ENCODE results near the gene NOB1. TPM values are rescaled to one million over a fixed set of nuclear protein-coding genes. Genes with fewer than 3 reads are reported as not detected.
"Not testable (repeated sequence)": the region's sequence is repeated elsewhere in the genome, so short reads cannot be mapped to it uniquely, and the experiment has no call there.

NOB1 gene
- total and polyA plus RNA-seq, 3 experiments from 2014 or later = 43.5 to 137 (median 129) TPM

GRCh38 chr16:69744363-69745231 is 10.1 kb downstream of the NOB1 start:
- H3K4me1 ChIP-seq (ENCODE audit: insufficient read depth, low read length) = no peaks in the 10 kb centered on the region
- ChIA-PET POLR2A (no interaction called here), CTCF (interaction anchor here (2.9 kb wide), 1 partner anchor 10 kb away, joined by 10 read pairs; the partner anchor contains the start of gene NOB1)
- H3K9me3 ChIP-seq (ENCODE audit: low read length) = no peaks in the 10 kb centered on the region
- no peaks in the 10 kb centered on the region for H3K27me3 ChIP-seq (ENCODE audit: insufficient read depth, low read length, poor library complexity, severe bottlenecking)
- H3K27ac ChIP-seq (ENCODE audit: low read depth, low read length) = no peak overlapping the region
- H3K36me3 ChIP-seq (ENCODE audit: insufficient read depth, low read length) = peaks cover 60% of the 10 kb centered on the region
- peaks cover 0 to 4% (median 0%) of the 10 kb centered on the region in 3 donors for H3K4me1 Mint-ChIP-seq
- no peaks in the 10 kb centered on the region for H3K9me3 Mint-ChIP-seq
- peaks cover 11 to 91% (median 28%) of the 10 kb centered on the region in 3 donors for H3K36me3 Mint-ChIP-seq
- no peak for DNase-seq
- H3K27ac Mint-ChIP-seq = peak overlapping the region in 1 of 8 donors; percentile 16
- H3K27me3 Mint-ChIP-seq = no peaks in the 10 kb centered on the region
- no peak overlapping the region for H3K4me3 Mint-ChIP-seq
- H3K4me3 ChIP-seq (ENCODE audit: low read length) = no peak overlapping the region

- no peaks in the 10 kb centered on the region for H3K9me3 ChIP-seq (ENCODE audit: low read length)
- H3K9me3 Mint-ChIP-seq = no peaks in the 10 kb centered on the region
- no peak for DNase-seq
- peaks cover 4 to 67% (median 21%) of the 10 kb centered on the region in 3 donors for H3K36me3 Mint-ChIP-seq
- no peak overlapping the region for H3K27ac Mint-ChIP-seq
- no peaks in the 10 kb centered on the region for H3K4me1 ChIP-seq (ENCODE audit: insufficient read depth, low read length)
- ChIA-PET CTCF (interaction anchor here (1.1 to 2.7 kb wide), 2 partner anchors 12 to 34 kb away, joined by 4 to 8 read pairs; partner anchors contain the start of gene NOB1), POLR2A (no interaction called here)
- no peak overlapping the region for H3K4me3 Mint-ChIP-seq
- no peak overlapping the region for H3K27ac ChIP-seq (ENCODE audit: low read depth, low read length)
- H3K27me3 Mint-ChIP-seq = no peaks in the 10 kb centered on the region
- H3K36me3 ChIP-seq (ENCODE audit: insufficient read depth, low read length) = peaks cover 39% of the 10 kb centered on the region
- H3K27me3 ChIP-seq (ENCODE audit: insufficient read depth, low read length, poor library complexity, severe bottlenecking) = no peaks in the 10 kb centered on the region
- no peak overlapping the region for H3K4me3 ChIP-seq (ENCODE audit: low read length)
- peaks cover 0 to under 1% (median 0%) of the 10 kb centered on the region in 3 donors for H3K4me1 Mint-ChIP-seq
Measured at GRCh38 chr16:69741951-69742904, 12.5 kb downstream of the NOB1 start.

DNA sequence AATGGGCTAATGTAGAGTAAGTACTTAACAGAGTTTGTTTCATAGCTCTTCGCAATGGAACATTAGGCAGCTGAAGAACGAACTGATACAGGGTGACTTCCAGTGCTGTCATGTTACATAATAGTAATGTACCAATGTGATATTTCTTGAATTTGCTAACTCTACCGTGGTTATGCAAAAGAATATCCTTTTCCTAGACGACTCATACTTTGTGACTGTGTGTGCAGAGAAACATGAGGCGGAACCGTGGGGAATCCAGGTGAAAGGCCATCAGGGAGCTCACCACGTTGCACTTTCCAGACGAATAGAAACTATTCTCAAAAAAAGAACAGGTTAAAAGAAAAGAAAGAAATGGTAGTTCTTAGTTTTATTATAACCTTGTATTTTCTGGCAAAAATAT is 13.2 kb downstream of the NOB1 start:
- CTCF ChIA-PET = interaction anchor here (0.5 to 2.7 kb wide), 4 partner anchors 8 to 33 kb away, joined by 3 to 8 read pairs (median 4); partner anchors contain the start of gene NOB1
- Histone ChIP-seq H3K4me1 (ENCODE audit: insufficient read depth, low read length) (no peaks in the 10 kb centered on the region), H3K4me3 (ENCODE audit: low read length) (no peak overlapping the region), H3K27ac (ENCODE audit: low read depth, low read length) (no peak overlapping the region), H3K36me3 (ENCODE audit: insufficient read depth, low read length) (peaks cover 36% of the 10 kb centered on the region), H3K9me3 (ENCODE audit: low read length) (no peaks in the 10 kb centered on the region), H3K27me3 (ENCODE audit: insufficient read depth, low read length, poor library complexity, severe bottlenecking) (no peaks in the 10 kb centered on the region)
- Mint-ChIP-seq H3K9me3 (no peaks in the 10 kb centered on the region), H3K4me1 (no peaks in the 10 kb centered on the region), H3K4me3 (no peak overlapping the region), H3K27me3 (no peaks in the 10 kb centered on the region), H3K27ac (no peak overlapping the region), H3K36me3 (peaks cover 4 to 63% (median 20%) of the 10 kb centered on the region in 3 donors)
- no peak for DNase-seq
- POLR2A ChIA-PET = no interaction called here

- no peaks in the 10 kb centered on the region for H3K36me3 ChIP-seq (ENCODE audit: insufficient read depth, low read length)
- peaks cover 1 to 10% (median 1%) of the 10 kb centered on the region in 3 donors for H3K4me1 Mint-ChIP-seq
- ChIA-PET POLR2A (no interaction called here), CTCF (interaction anchor here (0.7 to 1.5 kb wide), 2 partner anchors 23 to 27 kb away, joined by 3 to 4 read pairs; no protein-coding TSS in a partner anchor)
- DNase-seq = no peak
- H3K27ac Mint-ChIP-seq = no peak overlapping the region
- no peaks in the 10 kb centered on the region for H3K27me3 ChIP-seq (ENCODE audit: insufficient read depth, low read length, poor library complexity, severe bottlenecking)
- no peak overlapping the region for H3K4me3 ChIP-seq (ENCODE audit: low read length)
- no peaks in the 10 kb centered on the region for H3K36me3 Mint-ChIP-seq
- no peaks in the 10 kb centered on the region for H3K27me3 Mint-ChIP-seq
- no peak overlapping the region for H3K27ac ChIP-seq (ENCODE audit: low read depth, low read length)
- H3K4me1 ChIP-seq (ENCODE audit: insufficient read depth, low read length) = peaks cover 6% of the 10 kb centered on the region
- H3K4me3 Mint-ChIP-seq = no peak overlapping the region
- H3K9me3 Mint-ChIP-seq = no peaks in the 10 kb centered on the region
- no peaks in the 10 kb centered on the region for H3K9me3 ChIP-seq (ENCODE audit: low read length)
Measured at GRCh38 chr16:69732101-69732500, 22.6 kb downstream of the NOB1 start.

- DNase-seq; H3K27ac Mint-ChIP-seq; H3K9me3 Mint-ChIP-seq; POLR2A ChIA-PET; H3K4me3 ChIP-seq (ENCODE audit: low read length); H3K4me3 Mint-ChIP-seq; H3K27me3 ChIP-seq (ENCODE audit: insufficient read depth, low read length, poor library complexity, severe bottlenecking); H3K36me3 ChIP-seq (ENCODE audit: insufficient read depth, low read length); H3K27me3 Mint-ChIP-seq; H3K27ac ChIP-seq (ENCODE audit: low read depth, low read length); H3K9me3 ChIP-seq (ENCODE audit: low read length); H3K36me3 Mint-ChIP-seq: not testable (repeated sequence)
- peaks cover 10 to 18% (median 10%) of the 10 kb centered on the region in 3 donors for H3K4me1 Mint-ChIP-seq
- peaks cover 11% of the 10 kb centered on the region for H3K4me1 ChIP-seq (ENCODE audit: insufficient read depth, low read length)
- CTCF ChIA-PET = interaction anchor here (1.5 to 1.7 kb wide), 2 partner anchors 22 to 23 kb away, joined by 4 to 5 read pairs; partner anchors contain the start of gene NOB1
Measured at GRCh38 chr16:69731280-69731679, 23.4 kb downstream of the NOB1 start.

DNA sequence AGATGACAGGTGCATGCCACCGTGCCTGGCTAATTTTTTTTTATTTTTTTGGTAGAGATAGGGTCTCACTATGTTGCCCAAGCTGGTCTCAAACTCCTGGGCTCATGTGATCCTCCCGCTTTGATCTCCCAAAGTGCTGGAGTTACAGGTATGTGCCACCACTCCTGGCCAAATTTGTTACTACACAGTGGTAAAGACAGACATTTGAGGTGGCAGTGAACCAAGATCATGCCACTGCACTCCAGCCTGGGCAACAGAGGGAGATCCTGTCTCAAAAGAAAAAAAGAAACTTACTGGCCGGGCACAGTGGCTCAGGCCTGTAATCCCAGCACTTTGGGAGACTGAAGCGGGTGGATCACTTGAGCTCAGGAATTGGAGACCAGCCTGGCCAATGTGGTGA is 25.7 kb downstream of the NOB1 start:
- DNase-seq; H3K36me3 ChIP-seq (ENCODE audit: insufficient read depth, low read length); H3K4me3 Mint-ChIP-seq; H3K9me3 ChIP-seq (ENCODE audit: low read length); H3K36me3 Mint-ChIP-seq; H3K4me3 ChIP-seq (ENCODE audit: low read length); H3K27me3 Mint-ChIP-seq; H3K9me3 Mint-ChIP-seq; H3K27ac ChIP-seq (ENCODE audit: low read depth, low read length); H3K27me3 ChIP-seq (ENCODE audit: insufficient read depth, low read length, poor library complexity, severe bottlenecking): not testable (repeated sequence)
- ChIA-PET POLR2A (interaction anchor here (0.7 kb wide), 1 partner anchor 28 kb away, joined by 3 read pairs; no protein-coding TSS in a partner anchor), CTCF (interaction anchor here (8.2 kb wide), 1 partner anchor 26 kb away, joined by 58 read pairs; the partner anchor contains the start of gene NOB1)
- peaks cover 16% of the 10 kb centered on the region for H3K4me1 ChIP-seq (ENCODE audit: insufficient read depth, low read length)
- Mint-ChIP-seq H3K27ac (peak overlapping the region in 1 of 8 donors; percentile 54), H3K4me1 (peaks cover 16 to 31% (median 17%) of the 10 kb centered on the region in 3 donors)

DNA sequence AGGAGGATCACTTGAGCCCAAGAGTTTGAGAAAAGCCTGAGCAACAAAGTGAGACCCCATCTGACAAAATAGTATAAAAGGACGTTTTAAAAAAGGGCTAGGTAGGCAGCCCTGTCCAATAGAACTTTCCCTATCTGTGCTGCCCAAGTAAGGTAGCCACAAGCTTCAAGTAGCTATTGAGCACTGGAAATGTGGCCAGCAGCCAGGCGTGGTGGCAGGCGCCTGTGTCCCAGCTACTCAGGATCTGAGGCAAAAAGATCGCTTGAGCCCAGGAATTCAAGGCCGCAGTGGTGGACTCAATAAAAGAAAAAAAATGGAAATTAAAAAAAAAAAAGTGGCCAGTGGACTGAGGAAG is 26.8 kb downstream of the NOB1 start:
- Mint-ChIP-seq H3K36me3 (peaks cover 0 to 4% (median 0%) of the 10 kb centered on the region in 3 donors), H3K4me1 (peaks cover 16 to 31% (median 17%) of the 10 kb centered on the region in 3 donors), H3K4me3 (peak overlapping the region in 3 of 7 donors; percentile 13 to 33 (median 32)), H3K27me3 (no peaks in the 10 kb centered on the region), H3K9me3 (no peaks in the 10 kb centered on the region), H3K27ac (peak overlapping the region in 2 of 8 donors; percentile 54 to 66)
- ChIA-PET POLR2A (interaction anchor here (0.7 to 2.8 kb wide), 3 partner anchors 26 to 372 kb away, joined by 3 to 19 read pairs (median 3); partner anchors contain the start of genes NOB1 and WWP2), CTCF (interaction anchor here (4.6 to 8.2 kb wide), 2 partner anchors 18 to 27 kb away, joined by 16 to 58 read pairs; partner anchors contain the start of gene NOB1)
- peaks cover 16% of the 10 kb centered on the region for H3K4me1 ChIP-seq (ENCODE audit: insufficient read depth, low read length)
- DNase-seq = no peak
- no peak overlapping the region for H3K4me3 ChIP-seq (ENCODE audit: low read length)
- no peaks in the 10 kb centered on the region for H3K36me3 ChIP-seq (ENCODE audit: insufficient read depth, low read length)
- peak overlapping the region; percentile 68 for H3K27ac ChIP-seq (ENCODE audit: low read depth, low read length)
- H3K27me3 ChIP-seq (ENCODE audit: insufficient read depth, low read length, poor library complexity, severe bottlenecking) = no peaks in the 10 kb centered on the region
- H3K9me3 ChIP-seq (ENCODE audit: low read length) = no peaks in the 10 kb centered on the region
